H1 (cell line): ENCODE measurements around the gene ADPRHL1.

Source experiments
- CTCF ChIP-seq, 3 experiments: IDR thresholded peaks; 1 replicate in 2 of 3; 2 replicates in 1 of 3; pipeline versions ENCODE4 v1.5.1 to v1.6.1; 2011; ENCODE audit warnings: low read length in 3 of 3, mild to moderate bottlenecking in 3 of 3, inconsistent platforms in 2 of 3, low read depth in 1 of 3, moderate library complexity in 1 of 3; ENCODE audit not compliant: insufficient read depth in 1 of 3; ENCODE audit errors: control extremely low read depth in 1 of 3
- GABPA ChIP-seq: IDR thresholded peaks from 2 replicates; pipeline ENCODE4 v1.6.1; 2011; ENCODE audit warnings: mild to moderate bottlenecking, low read length, moderate library complexity, borderline replicate concordance; ENCODE audit not compliant: insufficient read depth
- HDAC6 ChIP-seq: IDR thresholded peaks from one replicate; pipeline ENCODE4 v1.7.1; 2012; ENCODE audit warnings: low read depth, mild to moderate bottlenecking, inconsistent platforms, low read length, moderate library complexity
- KDM1A ChIP-seq: fragments of 200-600, 300-600 bp; sonication (generic); IDR thresholded peaks from 2 replicates; pipeline ENCODE4 v1.7.1; 2016; ENCODE audit warnings: mild to moderate bottlenecking, low read length, borderline replicate concordance
- SP2 ChIP-seq: IDR thresholded peaks from 2 replicates; pipeline ENCODE4 v1.6.1; 2012; ENCODE audit warnings: mild to moderate bottlenecking, low read length, inconsistent platforms
- TAF1 ChIP-seq: IDR thresholded peaks from 2 replicates; pipeline ENCODE4 v1.6.1; 2011; ENCODE audit warnings: mild to moderate bottlenecking, low read depth, low read length
- YY1 ChIP-seq: IDR thresholded peaks from 2 replicates; pipeline ENCODE4 v1.6.1; 2011; ENCODE audit warnings: low read depth, mild to moderate bottlenecking, low read length
- ZNF274 ChIP-seq: IDR thresholded peaks from 2 replicates; pipeline ENCODE4 v1.7.0; 2012; ENCODE audit warnings: low read length, borderline replicate concordance; ENCODE audit errors: extremely low read depth

- TF ChIP-seq CTCF (IDR thresholded peaks at IDR 0.05; ENCODE audit: control extremely low read depth in 1 of 3, insufficient read depth in 1 of 3, low read depth in 1 of 3, low read length in 3 of 3) (no peak), ZNF274 (no peak), YY1 (no peak), HDAC6 (no peak), KDM1A (no peak), TAF1 (no peak), SP2 (no peak), GABPA (no peak)
Measured at GRCh38 chr13:113401452-113402415, 51.6 kb downstream of the ADPRHL1 start.
